Measurements from ENCODE around the gene PTP4A2.

GRCh38 chr1:31885851-31886250 is 52.3 kb downstream of the PTP4A2 start:
- no peak for TF ChIP-seq SMC3 (IDR thresholded peaks at IDR 0.05; ENCODE audit: low read depth, low read length)
- no peak for TF ChIP-seq ZBTB33 (IDR thresholded peaks at IDR 0.05; ENCODE audit: borderline replicate concordance, low read depth)
- TF ChIP-seq CTCF (IDR thresholded peaks at IDR 0.05) = no peak
- no peak for TF ChIP-seq MAX (IDR thresholded peaks at IDR 0.05; ENCODE audit: low read depth)
- TF ChIP-seq CHD2 (IDR thresholded peaks at IDR 0.05; ENCODE audit: low read length, partially characterized antibody) = no peak
- TF ChIP-seq FOSL2 (IDR thresholded peaks at IDR 0.05; ENCODE audit: borderline replicate concordance, low read depth) = no peak
- no peak for TF ChIP-seq EP300 (IDR thresholded peaks at IDR 0.05; ENCODE audit: borderline replicate concordance in 1 of 2, low read depth in 1 of 2, low read length in 1 of 2)
- no peak for TF ChIP-seq JUND (IDR thresholded peaks at IDR 0.05)
- no peak for TF ChIP-seq USF2 (IDR thresholded peaks at IDR 0.05; ENCODE audit: borderline replicate concordance, low read depth, low read length)
- no peak for TF ChIP-seq TCF12 (IDR thresholded peaks at IDR 0.05)
- TF ChIP-seq NFIC (IDR thresholded peaks at IDR 0.05; ENCODE audit: borderline replicate concordance) = no peak
- TF ChIP-seq YY1 (IDR thresholded peaks at IDR 0.05; ENCODE audit: low read depth) = no peak
- no peak for TF ChIP-seq FOXM1 (IDR thresholded peaks at IDR 0.05; ENCODE audit: low read depth)

All from SK-N-SH (cell line).